ENCODE data around the gene OR2A2.

Gene OR2A2

DNA sequence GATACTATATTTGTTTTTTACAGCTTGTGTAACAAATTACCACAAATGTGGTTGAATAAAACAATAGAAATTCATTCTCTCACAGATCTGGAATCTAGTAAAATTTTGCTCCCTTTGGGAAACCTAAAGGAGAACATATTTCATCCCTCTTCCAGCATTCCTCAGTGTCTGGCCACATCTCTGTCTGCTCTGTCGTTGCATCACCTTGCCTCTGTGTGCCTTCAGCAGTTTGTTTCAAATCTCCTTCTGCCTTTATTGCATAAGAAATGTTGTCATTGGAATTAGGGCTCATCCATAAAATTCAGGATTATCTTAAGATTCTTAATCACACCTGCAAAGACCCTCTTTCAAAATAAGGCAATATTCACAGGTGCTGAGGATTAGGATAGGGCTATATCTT lies 28.1 kb downstream of the OR2A2 start:
- no peak for DNase-seq

DNA sequence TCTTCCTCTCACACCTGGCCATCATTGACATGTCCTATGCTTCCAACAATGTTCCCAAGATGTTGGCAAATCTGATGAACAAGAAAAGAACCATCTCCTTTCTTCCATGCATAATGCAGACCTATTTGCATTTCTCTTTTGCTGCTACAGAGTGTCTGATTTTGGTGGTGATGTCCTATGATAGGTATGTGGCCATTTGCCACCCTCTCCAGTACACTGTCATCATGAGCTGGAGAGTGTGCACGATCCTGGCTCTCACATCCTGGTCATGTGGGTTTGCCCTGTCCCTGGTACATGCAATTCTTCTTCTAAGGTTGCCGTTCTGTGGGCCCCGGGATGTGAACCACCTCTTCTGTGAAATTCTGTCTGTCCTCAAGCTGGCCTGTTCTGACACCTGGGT lies 32.8 kb downstream of the OR2A2 start:
- no peak for DNase-seq

DNA sequence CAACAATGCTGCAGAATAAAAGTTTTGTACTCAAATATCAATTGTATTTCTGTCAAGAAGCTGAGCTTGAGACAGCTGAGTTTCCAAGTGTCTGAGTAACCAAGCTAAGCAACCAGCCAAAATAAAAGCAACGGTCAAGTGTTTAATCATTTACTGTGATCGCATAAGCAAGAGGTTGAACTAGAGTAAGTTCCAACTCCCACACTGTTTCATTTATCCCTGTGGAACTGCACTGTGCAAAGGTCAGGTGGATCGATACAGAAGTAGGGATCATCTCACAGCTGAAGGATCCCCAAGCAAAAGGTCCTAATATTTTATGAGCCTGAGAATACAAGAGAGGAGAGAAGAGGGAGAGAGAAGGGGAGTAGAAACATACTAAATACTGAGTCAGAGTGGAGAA lies 35.0 kb downstream of the OR2A2 start:
- no peak for DNase-seq

DNA sequence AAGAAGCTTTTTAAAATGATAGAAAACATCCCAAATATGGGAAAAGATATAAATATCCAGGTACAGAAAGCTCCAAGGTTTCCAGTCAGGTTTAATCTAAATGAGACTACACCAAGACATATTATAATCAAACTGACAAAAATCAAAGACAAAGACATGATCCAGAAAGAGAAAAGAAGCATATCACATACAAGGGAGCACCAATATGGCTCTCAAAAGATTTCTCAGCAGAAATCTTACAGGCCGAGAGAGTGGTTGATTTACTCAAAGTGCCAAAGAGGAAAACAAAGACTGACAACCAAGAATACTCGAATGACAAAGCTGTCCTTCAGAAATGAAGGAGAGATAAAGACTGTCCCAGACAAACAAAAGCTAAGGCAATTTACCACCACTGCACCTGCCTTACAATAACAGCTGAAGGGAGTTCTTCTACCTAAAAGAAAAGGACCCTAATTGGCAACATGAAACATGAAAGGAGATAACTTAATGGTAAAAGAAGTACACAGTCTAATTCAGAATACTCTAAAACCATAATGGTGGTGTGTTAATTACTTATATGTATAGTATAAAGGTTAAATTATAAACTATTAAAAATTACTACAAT lies 38.9 kb downstream of the OR2A2 start:
- no peak for DNase-seq

DNA sequence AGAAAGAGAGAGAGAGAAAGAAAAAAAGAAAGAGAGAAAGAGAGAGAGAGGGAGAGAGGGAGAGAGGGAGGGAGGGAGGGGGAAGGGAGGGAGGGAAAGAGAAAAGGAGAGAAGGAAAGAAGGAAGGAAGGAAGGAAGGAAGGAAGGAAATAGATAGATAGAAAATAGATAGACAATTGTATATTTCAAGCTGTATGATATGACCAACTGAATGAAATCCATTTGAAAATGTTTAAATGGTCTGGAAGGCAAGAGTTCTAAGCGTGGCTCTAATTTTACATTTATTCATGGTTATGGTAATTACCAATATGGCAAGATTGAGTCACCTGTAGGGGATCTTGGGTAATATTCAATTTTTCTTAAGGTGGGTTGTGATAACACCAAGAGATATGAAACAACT lies 49.5 kb downstream of the OR2A2 start:
- DNase-seq: no peak

Data from nucleus accumbens (tissue), 56 donors.